ENCODE data around the gene DCANP1.

DNA sequence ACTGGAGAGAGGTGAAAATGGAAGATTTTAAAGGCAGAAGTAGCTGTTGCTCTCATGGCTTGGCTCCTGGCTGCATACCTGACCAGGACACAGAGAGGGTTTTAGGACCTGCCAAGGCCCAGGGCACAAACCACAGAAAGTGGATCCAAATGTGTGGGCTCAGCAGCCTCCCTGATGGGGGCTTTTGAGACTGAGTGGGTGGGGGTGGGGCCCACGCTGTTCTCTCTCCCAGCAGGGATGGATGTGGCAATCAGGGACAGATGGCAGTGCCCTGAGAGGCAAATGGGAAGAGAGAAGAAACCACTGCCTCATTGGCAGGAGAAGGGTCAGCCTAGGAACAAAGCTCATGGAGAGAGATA lies 39.9 kb upstream of the DCANP1 start:
- TF ChIP-seq POLR2A (IDR thresholded peaks at IDR 0.05; ENCODE audit: low read length) (no peak), GATA1 (IDR thresholded peaks at IDR 0.05; ENCODE audit: low read depth, low read length) (no peak)

Measured in erythroblast (primary cell).